HG02571 (cell line): ENCODE data around the gene FAM131A.
"Not testable (repeated sequence)": the region's sequence is repeated elsewhere in the genome, so short reads cannot be mapped to it uniquely, and the experiment has no call there.

Source experiments
- ATAC-seq: cut with Tn5 transposase; IDR thresholded peaks from one replicate; pipeline ENCODE4 v1.9.1; 2021; ENCODE audit warnings: mild to moderate bottlenecking, moderate library complexity; ENCODE audit not compliant: unreplicated experiment

FAM131A gene

GRCh38 chr3:184339451-184340135 lies 2.2 kb downstream of the FAM131A start:
- ATAC-seq: not testable (repeated sequence)

GRCh38 chr3:184341925-184342324 lies 4.5 kb downstream of the FAM131A start:
- ATAC-seq: no peak

- no peak for ATAC-seq
These were observed 5.9 kb downstream of the FAM131A start for GRCh38 chr3:184343200-184343876.

GRCh38 chr3:184344579-184345316 lies 7.3 kb downstream of the FAM131A start:
- ATAC-seq: no peak

- no peak for ATAC-seq
These were observed 8.1 kb downstream of the FAM131A start for GRCh38 chr3:184345317-184346144.

GRCh38 chr3:184346480-184347190 lies 9.2 kb downstream of the FAM131A start:
- no peak for ATAC-seq

- ATAC-seq: no peak
These were observed 10.1 kb downstream of the FAM131A start for GRCh38 chr3:184347321-184348056.

- ATAC-seq: no peak
These were observed 10.6 kb downstream of the FAM131A start for GRCh38 chr3:184348057-184348382.

GRCh38 chr3:184349563-184350470 lies 12.4 kb downstream of the FAM131A start:
- no peak for ATAC-seq

- ATAC-seq: no peak
These were observed 13.2 kb downstream of the FAM131A start for GRCh38 chr3:184350618-184351017.

- no peak for ATAC-seq
These were observed 14.2 kb downstream of the FAM131A start for GRCh38 chr3:184351511-184352148.

GRCh38 chr3:184352149-184352785 lies 14.9 kb downstream of the FAM131A start:
- no peak for ATAC-seq

GRCh38 chr3:184352897-184353545 lies 15.6 kb downstream of the FAM131A start:
- no peak for ATAC-seq

GRCh38 chr3:184353546-184353941 lies 16.1 kb downstream of the FAM131A start:
- ATAC-seq: no peak

- ATAC-seq: no peak
These were observed 16.8 kb downstream of the FAM131A start for GRCh38 chr3:184354121-184354728.

- no peak for ATAC-seq
These were observed 17.4 kb downstream of the FAM131A start for GRCh38 chr3:184354754-184355153.
